SK-N-SH (cell line): Measurements from ENCODE around the gene VNN1.

Source experiments
- CTCF ChIP-seq: fragments of 200-600 bp; sonication (generic); IDR thresholded peaks from 2 replicates; pipeline ENCODE4 v1.6.1; 2017; ENCODE audit warnings: antibody characterized with exemption, mild to moderate bottlenecking, moderate library complexity
- EP300 ChIP-seq, 2 experiments: IDR thresholded peaks; 2 replicates each; pipeline versions ENCODE4 v1.4.0 to v1.6.1; 2012; ENCODE audit warnings: borderline replicate concordance in 1 of 2, low read depth in 1 of 2, low read length in 1 of 2
- GABPA ChIP-seq: IDR thresholded peaks from 2 replicates; pipeline ENCODE4 v1.4.0; 2012; ENCODE audit warnings: low read depth, mild to moderate bottlenecking
- NFIC ChIP-seq: IDR thresholded peaks from 2 replicates; pipeline ENCODE4 v1.4.0; 2012; ENCODE audit warnings: borderline replicate concordance
- POLR2AphosphoS5 ChIP-seq: IDR thresholded peaks from 2 replicates; pipeline ENCODE4 v1.6.1; 2012; ENCODE audit warnings: low read depth, low read length
- SIN3A ChIP-seq: IDR thresholded peaks from 2 replicates; pipeline ENCODE4 v1.6.1; 2012; ENCODE audit warnings: low read depth, mild to moderate bottlenecking, low read length, moderate library complexity, borderline replicate concordance
- TAF1 ChIP-seq: IDR thresholded peaks from 2 replicates; pipeline ENCODE4 v1.6.1; 2012; ENCODE audit warnings: low read depth, mild to moderate bottlenecking, low read length, moderate library complexity, borderline replicate concordance
- YY1 ChIP-seq: IDR thresholded peaks from 2 replicates; pipeline ENCODE4 v1.4.0; 2012; ENCODE audit warnings: low read depth, mild to moderate bottlenecking
- TF ChIP-seq, protein P1 (sequence below): IDR thresholded peaks from 2 replicates; pipeline ENCODE4; 2012

GRCh38 chr6:132708771-132709170 lies 5.1 kb downstream of the VNN1 start:
- TF ChIP-seq TAF1 (no peak), CTCF (no peak), GABPA (no peak), POLR2AphosphoS5 (no peak), EP300 (IDR thresholded peaks at IDR 0.05; ENCODE audit: borderline replicate concordance in 1 of 2, low read depth in 1 of 2, low read length in 1 of 2) (no peak), SIN3A (no peak), NFIC (no peak), YY1 (no peak)
- TF ChIP-seq, protein P1, sequence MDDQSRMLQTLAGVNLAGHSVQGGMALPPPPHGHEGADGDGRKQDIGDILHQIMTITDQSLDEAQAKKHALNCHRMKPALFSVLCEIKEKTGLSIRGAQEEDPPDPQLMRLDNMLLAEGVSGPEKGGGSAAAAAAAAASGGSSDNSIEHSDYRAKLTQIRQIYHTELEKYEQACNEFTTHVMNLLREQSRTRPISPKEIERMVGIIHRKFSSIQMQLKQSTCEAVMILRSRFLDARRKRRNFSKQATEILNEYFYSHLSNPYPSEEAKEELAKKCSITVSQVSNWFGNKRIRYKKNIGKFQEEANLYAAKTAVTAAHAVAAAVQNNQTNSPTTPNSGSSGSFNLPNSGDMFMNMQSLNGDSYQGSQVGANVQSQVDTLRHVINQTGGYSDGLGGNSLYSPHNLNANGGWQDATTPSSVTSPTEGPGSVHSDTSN: no peak
